ENCODE data around the gene MOB3B.
A peak's percentile ranks its signal among the peaks of the same experiment; 100 is the strongest.

The MOB3B gene

DNA sequence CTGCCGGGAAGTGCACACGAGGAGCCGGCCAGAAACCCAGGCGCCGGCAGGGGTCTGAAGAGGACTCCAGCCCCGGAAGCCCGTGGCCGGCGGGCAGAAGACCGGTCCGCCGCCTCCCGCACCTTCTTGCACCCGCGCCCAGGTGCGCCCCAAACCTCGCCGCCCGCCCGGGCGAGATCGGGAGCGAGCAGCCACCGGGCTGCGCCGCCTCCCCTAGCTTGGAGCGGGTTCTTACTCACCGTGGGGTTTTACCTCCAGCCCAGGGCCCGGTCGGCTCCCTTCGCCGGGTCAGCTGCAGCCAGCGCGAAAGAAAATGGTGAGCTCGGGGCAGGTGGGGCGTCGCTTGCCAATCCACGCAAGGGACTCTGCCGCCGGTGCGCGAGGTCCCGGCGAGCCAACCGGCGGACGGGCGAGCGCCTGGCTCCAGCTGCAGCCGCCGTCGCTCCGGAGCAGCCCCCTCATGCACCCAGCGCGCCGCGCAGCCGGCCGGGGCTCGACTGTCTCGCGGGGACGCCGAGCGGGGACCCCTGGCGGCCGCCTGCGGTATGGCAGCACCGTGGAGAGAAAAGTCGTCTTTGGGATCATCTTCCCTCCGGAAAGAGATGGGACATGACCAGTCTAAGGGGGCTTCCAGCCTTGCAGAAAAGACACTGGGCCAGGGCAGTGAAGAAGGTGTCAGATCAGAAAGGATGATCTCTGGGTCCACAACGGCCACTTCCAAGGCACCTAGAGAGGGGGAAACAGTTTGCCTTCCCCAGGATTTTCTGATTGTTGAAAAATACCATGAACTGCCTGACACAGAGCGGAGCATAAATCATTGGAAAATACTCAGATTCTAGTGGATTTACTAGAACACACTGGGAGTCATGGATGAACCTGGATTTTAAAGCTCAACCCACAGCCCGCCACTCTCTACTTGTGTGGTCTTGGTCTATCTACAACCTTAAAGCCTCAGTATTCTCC lies at the start of gene MOB3B:
TSS of gene MOB3B (minus strand) at position 499 of the 963 bp plus-strand sequence. CDS start 74,264 bp downstream, outside the sequence.
- DNase-seq, result peak; percentile 79

DNA sequence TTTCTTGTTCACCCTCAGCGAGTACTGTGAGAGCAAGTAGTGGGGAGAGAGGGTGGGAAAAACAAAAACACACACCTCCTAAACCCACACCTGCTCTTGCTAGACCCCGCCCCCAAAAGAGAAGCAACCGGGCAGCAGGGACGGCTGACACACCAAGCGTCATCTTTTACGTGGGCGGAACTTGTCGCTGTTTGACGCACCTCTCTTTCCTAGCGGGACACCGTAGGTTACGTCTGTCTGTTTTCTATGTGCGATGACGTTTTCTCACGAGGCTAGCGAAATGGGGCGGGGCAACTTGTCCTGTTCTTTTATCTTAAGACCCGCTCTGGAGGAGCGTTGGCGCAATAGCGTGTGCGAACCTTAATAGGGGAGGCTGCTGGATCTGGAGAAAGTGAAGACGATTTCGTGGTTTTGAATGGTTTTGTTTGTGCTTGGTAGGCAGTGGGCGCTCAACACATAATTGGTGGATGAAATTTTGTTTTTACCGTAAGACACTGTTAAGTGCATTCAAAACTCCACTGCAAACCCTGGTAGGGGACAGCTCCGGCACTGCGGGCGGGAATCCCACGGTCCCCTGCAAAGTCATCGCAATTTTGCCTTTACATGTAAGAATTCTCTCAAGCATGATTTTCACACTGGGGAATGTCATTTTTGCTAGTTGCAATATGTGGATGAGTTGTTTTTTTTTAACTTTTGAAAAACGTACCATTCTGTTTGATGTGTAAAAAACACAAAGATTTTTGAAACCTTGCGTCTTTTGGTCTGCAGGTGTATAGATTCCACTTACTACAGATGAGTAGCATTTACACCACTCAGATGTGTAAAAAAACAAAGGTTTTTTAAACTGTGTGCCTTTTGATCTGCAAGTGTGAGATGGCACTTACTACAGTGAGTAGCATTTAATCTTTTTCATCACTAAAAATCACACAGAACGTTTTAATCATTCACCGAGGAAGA lies 44.3 kb upstream of the MOB3B start:
- peak; percentile 88 for DNase-seq

DNA sequence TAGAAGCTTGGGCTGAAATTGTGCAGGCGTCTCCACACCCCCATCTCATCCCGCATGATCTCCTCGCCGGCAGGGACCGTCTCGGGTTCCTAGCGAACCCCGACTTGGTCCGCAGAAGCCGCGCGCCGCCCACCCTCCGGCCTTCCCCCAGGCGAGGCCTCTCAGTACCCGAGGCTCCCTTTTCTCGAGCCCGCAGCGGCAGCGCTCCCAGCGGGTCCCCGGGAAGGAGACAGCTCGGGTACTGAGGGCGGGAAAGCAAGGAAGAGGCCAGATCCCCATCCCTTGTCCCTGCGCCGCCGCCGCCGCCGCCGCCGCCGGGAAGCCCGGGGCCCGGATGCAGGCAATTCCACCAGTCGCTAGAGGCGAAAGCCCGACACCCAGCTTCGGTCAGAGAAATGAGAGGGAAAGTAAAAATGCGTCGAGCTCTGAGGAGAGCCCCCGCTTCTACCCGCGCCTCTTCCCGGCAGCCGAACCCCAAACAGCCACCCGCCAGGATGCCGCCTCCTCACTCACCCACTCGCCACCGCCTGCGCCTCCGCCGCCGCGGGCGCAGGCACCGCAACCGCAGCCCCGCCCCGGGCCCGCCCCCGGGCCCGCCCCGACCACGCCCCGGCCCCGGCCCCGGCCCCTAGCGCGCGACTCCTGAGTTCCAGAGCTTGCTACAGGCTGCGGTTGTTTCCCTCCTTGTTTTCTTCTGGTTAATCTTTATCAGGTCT lies 43.5 kb upstream of the MOB3B start, which contains the start of gene C9orf72:
TSS of gene C9orf72 (minus strand) at position 564 of the 716 bp plus-strand sequence. CDS start 6,361 bp downstream, outside the sequence.
- peak; percentile 88 for DNase-seq

DNA sequence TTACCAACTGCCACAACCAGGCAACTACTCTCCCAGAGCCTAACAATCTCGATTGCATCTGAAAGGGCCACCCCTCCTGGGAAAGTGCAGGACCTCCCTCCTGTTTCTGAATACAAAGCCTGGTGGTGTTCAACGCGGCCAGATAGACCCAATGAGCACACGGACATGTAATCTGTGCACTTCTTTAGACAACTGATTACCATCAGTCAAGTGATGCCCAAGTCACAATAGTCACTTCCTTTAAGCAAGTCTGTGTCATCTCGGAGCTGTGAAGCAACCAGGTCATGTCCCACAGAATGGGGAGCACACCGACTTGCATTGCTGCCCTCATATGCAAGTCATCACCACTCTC lies 42.9 kb upstream of the MOB3B start:
- DNase-seq, result no peak

DNA sequence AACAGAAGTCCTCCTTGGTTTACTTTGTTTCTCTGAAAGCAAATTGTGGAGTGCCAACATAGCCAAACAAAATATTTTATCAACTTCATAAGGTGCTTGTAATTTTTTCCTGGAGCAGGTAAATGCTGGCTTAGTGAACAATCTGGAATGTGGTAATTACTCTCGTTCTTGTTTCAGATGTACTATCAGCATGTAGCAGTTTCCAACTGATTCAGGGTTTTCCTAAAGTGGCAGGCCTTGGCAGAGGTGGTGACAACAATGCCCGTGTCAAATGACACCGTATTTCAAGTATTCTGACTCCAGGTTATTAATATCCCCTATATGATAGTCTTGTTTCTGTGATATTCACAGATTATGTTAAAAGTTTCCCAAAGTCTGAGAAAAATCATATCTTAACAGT lies 42.4 kb upstream of the MOB3B start:
- DNase-seq, result no peak

DNA sequence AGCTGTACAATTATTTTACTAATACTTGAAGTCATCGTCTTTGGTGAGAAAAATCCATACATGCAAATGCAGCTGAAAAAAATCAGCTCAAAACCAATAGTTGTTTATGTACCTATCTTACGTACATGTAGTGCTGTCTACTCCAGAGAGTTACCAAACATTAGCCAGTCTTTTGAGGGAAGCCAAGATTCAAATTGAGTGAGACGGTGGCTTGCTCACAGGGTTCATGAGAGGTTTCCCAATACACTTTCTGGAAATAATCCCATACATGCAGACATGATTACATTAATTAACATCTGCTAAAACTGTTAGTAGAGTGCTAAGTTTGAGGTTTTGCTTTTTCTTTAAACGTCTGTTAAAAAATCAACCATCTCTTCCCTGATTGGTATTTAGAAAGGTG lies 41.4 kb upstream of the MOB3B start:
- DNase-seq, result no peak

DNA sequence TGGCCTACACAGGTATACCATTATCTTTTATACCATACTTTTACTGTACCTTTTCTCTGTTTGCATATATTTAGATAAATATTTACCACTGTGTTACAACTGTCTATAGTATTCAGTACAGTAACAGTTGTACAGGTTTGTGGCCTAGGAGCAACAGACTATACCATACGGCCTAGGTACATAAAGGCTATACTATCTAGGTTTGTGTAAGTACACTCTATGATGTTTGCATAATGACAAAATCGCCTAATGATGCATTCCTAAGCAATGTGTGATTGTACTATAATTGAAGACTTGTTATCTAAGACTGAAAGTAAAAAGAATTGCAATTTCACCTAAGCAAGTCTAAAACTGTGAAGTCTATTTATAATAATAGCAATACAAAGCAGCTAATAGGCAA lies 39.8 kb upstream of the MOB3B start:
- no peak for DNase-seq

DNA sequence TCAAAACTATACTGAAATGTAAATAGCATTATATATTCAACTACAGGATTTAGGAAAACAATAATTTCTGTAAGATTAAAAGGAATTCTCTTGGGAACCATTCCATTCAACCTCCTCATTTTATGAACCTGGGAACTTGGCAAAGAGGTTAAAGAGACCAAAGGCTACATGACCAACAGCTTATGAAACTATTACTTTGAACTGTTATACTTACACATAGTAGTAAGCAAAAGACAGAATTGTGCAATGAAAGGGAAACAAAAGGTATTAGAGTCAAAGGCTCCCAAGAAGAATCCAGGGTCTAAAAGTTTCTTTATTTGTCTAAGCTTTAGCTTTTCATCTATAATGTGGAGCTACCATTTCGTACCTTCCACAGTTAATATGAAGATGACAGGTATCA lies 36.5 kb upstream of the MOB3B start:
- DNase-seq, result no peak

DNA sequence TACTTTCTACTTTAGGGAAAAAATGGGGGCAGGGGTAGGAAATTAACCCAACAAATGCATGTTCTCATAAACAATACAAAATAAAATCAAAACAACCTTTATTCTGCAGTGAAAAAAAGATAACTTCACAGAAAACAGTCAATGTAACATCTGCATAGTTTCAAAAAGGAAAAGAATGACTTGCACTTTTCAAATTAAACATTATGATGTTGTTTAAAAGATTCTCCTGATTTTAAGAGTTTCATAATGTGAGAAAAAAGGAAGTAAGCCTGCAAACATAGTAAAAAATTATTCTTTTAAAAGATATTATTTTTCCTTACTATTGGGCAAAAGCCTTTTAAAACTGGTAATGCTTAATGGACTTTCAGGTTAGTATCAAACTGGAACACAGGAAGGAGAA lies 36.1 kb upstream of the MOB3B start:
- DNase-seq, result no peak

DNA sequence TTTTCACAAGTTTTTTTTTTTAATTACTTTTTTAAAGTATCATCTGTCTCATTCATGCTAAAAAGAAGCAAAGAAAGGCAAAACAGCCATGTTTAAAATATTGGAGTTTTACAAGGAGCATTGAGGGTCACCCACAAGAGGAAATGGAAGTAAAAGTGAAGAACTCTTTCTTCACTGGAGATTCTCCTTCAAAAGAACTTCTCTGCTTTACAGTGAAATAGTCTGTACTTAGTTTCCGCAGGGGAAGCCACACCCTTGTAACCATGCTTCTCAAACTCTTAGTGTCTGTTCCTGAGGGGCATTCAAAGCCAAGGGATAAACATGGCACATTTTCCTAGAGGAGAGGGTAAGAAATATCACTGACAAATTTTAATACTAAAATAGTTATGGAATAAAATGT lies 35.1 kb upstream of the MOB3B start:
- no peak for DNase-seq

DNA sequence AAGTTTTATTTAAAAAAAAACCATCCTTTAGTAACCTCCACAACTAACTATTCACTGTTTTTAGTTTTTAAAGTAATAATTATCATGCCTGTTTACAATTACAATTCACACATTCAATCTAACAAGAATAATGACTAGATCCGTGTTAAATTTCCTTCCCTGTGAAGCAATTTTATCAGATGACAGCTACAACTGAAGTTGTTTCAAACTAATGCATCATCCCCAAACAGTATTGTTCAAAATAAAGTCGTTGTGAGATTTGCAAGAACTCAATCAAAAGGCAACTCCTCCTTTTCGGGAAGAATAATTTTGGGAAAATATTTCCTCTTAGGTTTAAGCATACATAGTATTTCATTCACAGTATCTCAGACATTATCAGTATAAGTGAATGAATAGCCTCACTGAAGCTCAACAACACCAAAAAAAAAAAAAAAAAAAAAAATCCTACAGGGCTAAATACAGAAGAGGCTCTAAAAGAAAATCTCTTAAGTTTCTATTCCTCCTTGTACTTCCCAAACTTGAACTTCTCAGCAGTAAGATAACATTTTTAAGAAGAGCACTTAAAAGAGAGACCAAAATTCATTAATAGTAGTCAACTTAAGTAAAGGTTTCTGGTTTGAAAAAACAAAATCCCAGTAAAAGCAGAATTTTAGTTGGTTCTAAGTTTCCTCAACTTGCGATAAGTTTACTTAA lies 34.3 kb upstream of the MOB3B start:
- DNase-seq, result no peak

DNA sequence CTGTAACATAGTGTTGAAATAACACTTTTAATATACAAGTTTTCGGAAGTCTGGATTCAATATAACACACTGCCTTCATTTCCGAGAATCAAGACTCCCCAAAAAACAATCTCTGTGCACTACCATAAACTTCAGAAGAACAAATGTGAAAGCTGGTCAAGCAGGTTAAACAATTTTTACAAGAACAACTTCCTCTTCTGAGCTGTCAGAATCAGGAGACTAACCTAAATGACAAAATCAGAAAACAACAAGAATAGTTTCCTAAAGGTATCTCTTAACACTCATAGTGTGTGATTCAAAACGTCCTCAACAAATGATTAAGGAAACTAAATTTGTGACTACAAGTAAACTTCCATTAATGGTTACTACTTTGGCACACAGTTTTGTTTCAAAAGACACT lies 32.1 kb upstream of the MOB3B start:
- DNase-seq, result no peak

DNA sequence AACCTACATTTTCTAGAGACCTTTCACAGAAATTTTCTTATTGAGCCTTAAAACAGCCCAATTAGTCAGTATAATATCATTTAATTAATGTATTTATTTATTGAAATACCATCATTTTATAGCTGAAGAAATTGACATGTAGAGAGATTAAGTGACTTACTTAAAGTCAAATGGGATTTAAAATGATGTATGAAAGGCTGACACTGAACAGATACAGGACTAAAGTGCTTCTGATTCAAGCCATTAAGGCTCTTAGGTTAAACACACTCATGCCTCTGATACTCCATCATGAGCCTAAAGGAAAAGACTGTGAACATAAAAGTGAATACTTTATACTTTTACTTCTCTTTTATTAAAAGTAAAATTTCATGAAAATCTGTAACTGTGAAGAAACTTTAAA lies 30.8 kb upstream of the MOB3B start:
- no peak for DNase-seq

DNA sequence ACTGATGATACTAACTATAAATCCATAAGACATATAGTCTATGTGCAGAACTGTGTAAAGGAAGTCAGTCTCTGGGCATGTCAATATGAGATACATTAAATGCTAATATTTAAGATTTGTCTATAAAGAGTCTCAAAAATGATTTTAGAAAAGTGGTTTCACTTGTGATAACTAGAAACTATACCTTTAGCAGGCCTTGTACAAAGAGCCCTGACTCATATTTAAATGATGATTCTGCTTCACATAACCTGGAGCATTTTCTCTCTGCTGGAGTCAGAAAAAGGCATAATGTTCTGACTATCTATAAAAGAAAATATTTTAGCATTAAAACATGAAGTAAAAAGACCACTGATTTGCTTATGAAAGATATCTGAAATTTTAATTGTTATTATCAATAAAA lies 28.7 kb upstream of the MOB3B start:
- no peak for DNase-seq

DNA sequence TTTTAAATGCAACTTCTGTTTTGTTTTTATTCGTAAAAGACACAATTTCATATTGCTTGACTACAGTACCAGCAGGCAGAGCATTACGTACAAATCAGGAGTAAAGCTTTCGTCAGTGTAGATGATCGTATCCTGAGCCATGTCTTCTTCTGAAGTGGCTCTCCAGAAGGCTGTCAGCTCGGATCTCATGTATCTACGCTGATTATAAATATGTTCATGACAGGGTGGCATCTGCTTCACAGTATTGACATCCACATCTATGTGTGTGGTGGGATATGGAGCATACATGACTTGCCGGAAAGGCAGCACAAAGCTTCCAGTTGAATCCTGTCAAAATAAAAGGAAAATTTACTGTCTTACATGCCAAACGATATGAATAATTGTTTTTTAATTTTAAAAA lies 26.9 kb upstream of the MOB3B start:
- no peak for DNase-seq

DNA sequence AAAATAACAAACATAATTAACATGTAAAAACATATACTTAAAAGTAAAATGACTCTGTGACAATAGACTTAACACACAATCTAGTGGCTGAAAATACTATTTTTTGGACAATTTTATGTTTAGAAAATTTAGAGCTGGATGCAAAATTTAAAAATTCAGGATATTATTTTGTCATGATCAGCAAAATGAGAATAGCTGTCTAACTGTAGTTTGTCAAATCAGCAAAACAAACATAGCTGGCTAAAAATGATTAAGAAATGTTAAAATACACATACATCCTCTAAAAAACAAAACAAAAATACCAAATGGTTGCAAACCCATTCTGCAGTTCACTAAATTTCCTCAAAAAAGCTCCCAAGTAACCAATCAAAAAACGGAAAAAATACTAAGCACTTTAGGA lies 25.1 kb upstream of the MOB3B start:
- no peak for DNase-seq

DNA sequence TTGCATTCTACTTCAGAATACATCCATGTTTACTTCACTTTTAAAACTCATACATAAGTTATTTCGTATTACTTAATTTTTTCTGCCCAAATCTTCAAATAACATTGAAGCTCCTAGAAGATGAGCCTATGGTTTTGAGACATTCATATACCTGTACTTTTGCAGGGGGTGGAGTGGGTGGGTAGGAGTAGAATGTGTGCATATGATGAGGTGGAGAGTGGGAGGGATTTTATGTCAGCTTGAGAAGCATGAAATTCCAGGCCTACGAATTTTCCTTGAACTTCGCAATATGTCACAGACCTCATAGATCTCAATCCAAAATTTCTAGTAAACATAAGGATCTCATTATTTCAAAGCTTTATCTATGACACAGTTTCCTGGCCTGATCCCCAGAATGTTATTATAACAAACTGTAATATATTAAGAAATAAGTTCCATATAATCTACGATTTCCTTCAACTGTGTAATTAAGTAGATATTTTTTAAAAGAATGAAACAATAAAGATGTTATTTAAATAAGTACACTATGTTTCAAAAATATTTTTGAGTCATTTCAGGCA lies 19.7 kb upstream of the MOB3B start:
- no peak for DNase-seq

DNA sequence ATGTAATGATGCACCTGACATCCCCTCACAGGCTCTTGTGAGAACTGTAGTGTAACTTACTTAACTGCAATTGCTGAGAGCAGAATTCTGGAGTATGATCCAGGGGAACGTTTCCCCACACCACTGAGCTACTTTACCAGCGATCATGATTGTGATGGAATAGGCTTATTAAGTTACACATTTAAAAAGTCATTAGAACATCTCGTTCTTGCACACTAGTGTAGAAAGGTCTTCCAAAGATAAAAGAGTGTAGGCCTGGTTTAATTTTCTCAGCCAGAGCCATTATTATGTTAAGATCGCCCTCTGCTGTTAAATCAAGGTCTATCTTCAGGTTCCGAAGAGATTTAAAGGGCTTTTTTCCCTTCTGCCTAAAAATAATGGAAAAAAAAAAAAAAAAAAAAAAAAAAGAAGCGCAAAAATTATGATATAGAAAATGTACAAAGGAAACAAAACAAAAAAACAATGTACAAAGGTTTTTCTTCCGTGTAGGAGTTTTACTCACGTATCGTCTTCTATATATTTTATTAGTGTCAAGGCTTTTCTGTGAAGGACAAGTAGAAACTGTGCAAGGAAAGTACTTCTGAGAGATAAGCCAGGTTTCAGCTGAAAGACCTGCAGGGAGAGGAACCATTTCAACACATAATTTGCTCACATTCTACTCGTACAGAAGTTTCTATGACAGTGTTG lies 18.6 kb upstream of the MOB3B start:
- DNase-seq, result no peak

DNA sequence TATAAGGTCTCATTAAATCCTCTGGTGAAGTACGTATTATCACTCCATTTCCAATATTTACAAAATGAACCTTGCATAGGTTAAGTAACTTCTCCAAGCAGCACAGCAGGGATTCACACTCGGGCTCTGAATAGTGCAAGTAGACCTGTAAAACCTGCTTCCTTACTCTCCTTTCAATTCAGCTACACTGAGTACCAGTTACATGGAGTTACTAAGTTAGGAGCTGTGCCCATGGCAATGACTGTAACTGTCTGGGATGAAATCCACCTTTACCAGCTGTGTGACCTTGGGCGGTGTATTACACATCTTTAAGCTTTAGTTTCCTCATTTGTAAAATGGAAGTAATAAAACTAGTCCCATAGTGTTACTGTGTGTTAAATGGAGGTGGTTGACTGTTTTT lies 15.9 kb upstream of the MOB3B start:
- no peak for DNase-seq

DNA sequence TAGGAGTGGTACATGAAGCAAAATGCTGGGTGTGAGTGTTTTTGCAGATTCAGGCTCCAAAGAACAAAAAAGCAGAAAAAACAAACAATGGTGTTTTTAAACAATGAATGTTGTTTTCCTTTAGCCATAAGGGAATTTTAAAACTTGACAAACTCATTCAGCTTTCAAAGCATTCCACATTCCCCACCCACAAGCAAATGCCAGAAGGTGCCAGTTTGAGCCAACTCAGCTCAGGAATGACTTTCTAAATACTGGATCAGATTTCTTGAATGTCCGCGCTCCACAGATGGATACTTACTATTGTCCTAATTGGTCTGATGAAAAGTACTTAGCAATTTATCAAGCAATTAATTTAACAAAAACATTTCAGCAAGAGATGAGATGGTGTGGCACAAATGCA lies 12.9 kb upstream of the MOB3B start:
- DNase-seq, result no peak

DNA sequence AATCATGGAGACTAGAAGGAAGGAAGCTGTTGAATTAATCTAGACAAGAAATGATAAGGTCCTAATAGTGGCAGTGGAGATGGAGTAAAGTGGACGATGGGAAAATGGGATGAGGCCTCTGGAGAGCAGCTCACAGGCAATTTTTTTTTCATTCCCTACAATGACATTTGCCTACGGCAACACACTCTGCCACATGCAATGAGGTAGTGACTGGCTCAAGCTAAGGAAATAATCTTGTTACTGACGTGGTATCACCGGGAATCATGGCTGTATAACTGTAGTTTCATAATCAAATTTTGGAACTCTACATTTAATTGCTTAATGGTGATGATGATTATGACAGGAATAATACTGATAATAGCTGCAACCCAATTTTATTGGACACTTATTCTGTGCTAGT lies 12.1 kb upstream of the MOB3B start:
- no peak for DNase-seq
